Endothelial cell (in vitro differentiated cells): Measurements from ENCODE around the gene CELSR2. TPM values are rescaled to one million over a fixed set of nuclear protein-coding genes. Genes with fewer than 3 reads are reported as not detected.

Experiments used
- DNase-seq: peaks from one replicate; pipeline ENCODE4 v3.0.0; 2021; ENCODE audit warnings: low spot score
- H3K27ac Mint-ChIP-seq: one replicate; pipeline ENCODE4 v1.8.0; 2021; ENCODE audit warnings: mixed read lengths, inconsistent platforms; ENCODE audit not compliant: unreplicated experiment
- H3K27me3 Mint-ChIP-seq: one replicate; pipeline ENCODE4 v1.8.0; 2021; ENCODE audit warnings: mild to moderate bottlenecking, moderate library complexity, mixed read lengths, inconsistent platforms; ENCODE audit not compliant: unreplicated experiment
- H3K36me3 Mint-ChIP-seq: one replicate; pipeline ENCODE4 v1.8.0; 2021; ENCODE audit warnings: mild to moderate bottlenecking, low read depth, mixed read lengths, inconsistent platforms; ENCODE audit not compliant: unreplicated experiment
- H3K4me1 Mint-ChIP-seq: one replicate; pipeline ENCODE4 v1.8.0; 2021; ENCODE audit warnings: mild to moderate bottlenecking, mixed read lengths, inconsistent platforms; ENCODE audit not compliant: unreplicated experiment
- H3K4me3 Mint-ChIP-seq: one replicate; pipeline ENCODE4 v1.8.0; 2021; ENCODE audit warnings: mild to moderate bottlenecking, mixed read lengths, inconsistent platforms; ENCODE audit not compliant: unreplicated experiment
- H3K9me3 Mint-ChIP-seq: one replicate; pipeline ENCODE4 v1.8.0; 2021; ENCODE audit warnings: mixed read lengths, inconsistent platforms; ENCODE audit not compliant: unreplicated experiment
- CTCF ChIP-seq: fragments of 200-600 bp; sonication (generic); IDR thresholded peaks from one replicate; pipeline ENCODE4 v1.5.0; 2021; ENCODE audit warnings: antibody characterized with exemption; ENCODE audit not compliant: unreplicated experiment
- total RNA-seq: library from RNA; stranded (reverse); fragmentation: NEBNext Ultra II Directional; extraction: Animal tissue kit (Norgen Biotek cat#: 25700); gene quantifications from one replicate; pipeline ENCODE4 v1.2.1, GENCODE V29; 2021; ENCODE audit not compliant: unreplicated experiment

Gene CELSR2
- total RNA-seq, 1 donor from 2014 or later, result 1.6 TPM

- Mint-ChIP-seq H3K27me3 (peaks cover 16% of the 10 kb centered on the region), H3K36me3 (no peaks in the 10 kb centered on the region), H3K4me1 (peaks cover 14% of the 10 kb centered on the region), H3K27ac (no peak overlapping the region), H3K4me3 (no peak overlapping the region), H3K9me3 (no peaks in the 10 kb centered on the region)
- TF ChIP-seq CTCF, result no peak
- DNase-seq, result no peak
Observed at GRCh38 chr1:109249654-109250401, 489 bp downstream of the CELSR2 start.

GRCh38 chr1:109250454-109251276, 1.3 kb downstream of the CELSR2 start:
- H3K36me3 Mint-ChIP-seq, result no peaks in the 10 kb centered on the region
- no peak for TF ChIP-seq CTCF
- H3K9me3 Mint-ChIP-seq, result no peaks in the 10 kb centered on the region
- DNase-seq, result no peak
- peaks cover 19% of the 10 kb centered on the region for H3K4me1 Mint-ChIP-seq
- no peak overlapping the region for H3K27ac Mint-ChIP-seq
- H3K4me3 Mint-ChIP-seq, result no peak overlapping the region
- peaks cover 15% of the 10 kb centered on the region for H3K27me3 Mint-ChIP-seq

GRCh38 chr1:109251277-109252166, 2.2 kb downstream of the CELSR2 start:
- Mint-ChIP-seq H3K27me3 (peaks cover 19% of the 10 kb centered on the region), H3K9me3 (no peaks in the 10 kb centered on the region), H3K36me3 (no peaks in the 10 kb centered on the region), H3K27ac (peak overlapping the region; percentile 22), H3K4me1 (peaks cover 19% of the 10 kb centered on the region), H3K4me3 (no peak overlapping the region)
- DNase-seq, result no peak
- no peak for TF ChIP-seq CTCF

GRCh38 chr1:109252167-109252892, 3.0 kb downstream of the CELSR2 start:
- Mint-ChIP-seq H3K27me3 (peaks cover 21% of the 10 kb centered on the region), H3K9me3 (no peaks in the 10 kb centered on the region), H3K27ac (peak overlapping the region; percentile 22), H3K4me1 (peaks cover 16% of the 10 kb centered on the region), H3K4me3 (no peak overlapping the region), H3K36me3 (no peaks in the 10 kb centered on the region)
- DNase-seq, result no peak
- TF ChIP-seq CTCF, result no peak
